Measurements from ENCODE around the gene SERPINA5.

The SERPINA5 gene

DNA sequence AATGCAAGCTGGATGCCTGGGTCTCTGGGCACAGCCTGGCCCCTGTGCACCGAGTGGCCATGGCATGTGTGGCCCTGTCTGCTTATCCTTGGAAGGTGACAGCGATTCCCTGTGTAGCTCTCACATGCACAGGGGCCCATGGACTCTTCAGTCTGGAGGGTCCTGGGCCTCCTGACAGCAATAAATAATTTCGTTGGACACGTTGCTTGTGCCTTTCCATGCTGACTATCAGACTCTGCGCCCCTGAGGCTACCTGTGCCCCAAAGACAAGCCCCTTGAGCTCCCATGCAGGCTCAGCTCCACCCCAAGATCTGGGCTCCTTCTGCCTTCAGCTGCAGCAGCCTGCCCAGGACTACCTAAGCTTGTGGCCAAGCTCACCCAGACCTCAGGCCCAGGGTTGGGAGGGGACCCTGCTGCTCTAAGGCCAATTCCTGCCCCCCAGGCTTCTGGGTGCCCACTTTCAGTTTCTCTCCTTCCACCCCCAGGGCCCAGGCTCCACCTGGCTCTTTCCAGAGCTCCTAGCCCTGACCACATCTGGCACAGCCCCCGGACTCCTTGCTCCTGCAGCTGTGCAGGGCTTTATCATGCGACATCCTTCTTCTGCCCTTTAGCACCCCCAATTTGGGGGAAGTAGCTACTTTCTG lies 42.8 kb downstream of the SERPINA5 start:
- TF ChIP-seq, protein P1, sequence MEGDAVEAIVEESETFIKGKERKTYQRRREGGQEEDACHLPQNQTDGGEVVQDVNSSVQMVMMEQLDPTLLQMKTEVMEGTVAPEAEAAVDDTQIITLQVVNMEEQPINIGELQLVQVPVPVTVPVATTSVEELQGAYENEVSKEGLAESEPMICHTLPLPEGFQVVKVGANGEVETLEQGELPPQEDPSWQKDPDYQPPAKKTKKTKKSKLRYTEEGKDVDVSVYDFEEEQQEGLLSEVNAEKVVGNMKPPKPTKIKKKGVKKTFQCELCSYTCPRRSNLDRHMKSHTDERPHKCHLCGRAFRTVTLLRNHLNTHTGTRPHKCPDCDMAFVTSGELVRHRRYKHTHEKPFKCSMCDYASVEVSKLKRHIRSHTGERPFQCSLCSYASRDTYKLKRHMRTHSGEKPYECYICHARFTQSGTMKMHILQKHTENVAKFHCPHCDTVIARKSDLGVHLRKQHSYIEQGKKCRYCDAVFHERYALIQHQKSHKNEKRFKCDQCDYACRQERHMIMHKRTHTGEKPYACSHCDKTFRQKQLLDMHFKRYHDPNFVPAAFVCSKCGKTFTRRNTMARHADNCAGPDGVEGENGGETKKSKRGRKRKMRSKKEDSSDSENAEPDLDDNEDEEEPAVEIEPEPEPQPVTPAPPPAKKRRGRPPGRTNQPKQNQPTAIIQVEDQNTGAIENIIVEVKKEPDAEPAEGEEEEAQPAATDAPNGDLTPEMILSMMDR (IDR thresholded peaks at IDR 0.05; ENCODE audit: insufficient read depth, missing control alignments), result no peak
- FAIRE-seq (no peak), DNase-seq (ENCODE audit: insufficient read length, low spot score) (no peak)

DNA sequence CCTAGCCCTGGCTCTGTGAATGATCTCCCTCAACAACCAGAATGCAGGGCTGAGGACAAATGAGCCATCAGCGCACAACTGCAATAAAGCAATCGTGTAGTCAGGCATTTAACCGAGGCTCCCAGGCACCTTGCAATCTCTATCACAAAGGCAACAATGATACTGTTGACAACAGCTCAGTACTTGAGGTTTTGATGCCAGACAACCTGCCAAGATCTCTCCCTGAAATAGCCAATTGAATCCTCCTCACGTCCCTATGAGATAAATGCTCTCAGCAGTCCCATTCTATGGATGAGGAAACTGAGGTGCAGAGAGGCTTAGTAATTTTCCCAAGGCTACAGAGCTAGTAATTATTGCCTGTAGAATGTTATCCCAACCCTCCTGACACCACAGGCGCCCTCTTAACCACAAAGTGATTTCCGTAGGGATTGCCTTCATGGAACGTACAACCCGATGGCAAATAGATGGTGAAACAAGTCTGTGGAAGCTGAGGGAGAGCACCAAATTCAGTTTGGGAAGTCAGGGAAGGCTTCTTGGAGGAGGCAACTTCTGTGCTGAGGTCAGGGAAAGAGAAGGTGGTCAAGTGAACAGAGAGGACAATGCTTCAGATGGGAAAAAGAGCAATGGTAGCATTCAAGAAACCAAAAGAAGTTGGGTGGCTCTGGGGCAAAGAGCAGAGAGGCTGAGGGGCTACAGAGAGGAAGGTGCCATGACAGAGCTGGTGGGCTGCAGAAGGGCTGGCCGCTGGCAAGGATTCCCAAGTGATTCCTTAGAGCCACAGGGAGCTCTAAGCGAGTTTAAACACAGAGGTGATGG lies 43.5 kb downstream of the SERPINA5 start:
- TF ChIP-seq, protein P1 (IDR thresholded peaks at IDR 0.05; ENCODE audit: insufficient read depth, missing control alignments), result no peak
- DNase-seq (ENCODE audit: insufficient read length, low spot score) (no peak), FAIRE-seq (no peak)

DNA sequence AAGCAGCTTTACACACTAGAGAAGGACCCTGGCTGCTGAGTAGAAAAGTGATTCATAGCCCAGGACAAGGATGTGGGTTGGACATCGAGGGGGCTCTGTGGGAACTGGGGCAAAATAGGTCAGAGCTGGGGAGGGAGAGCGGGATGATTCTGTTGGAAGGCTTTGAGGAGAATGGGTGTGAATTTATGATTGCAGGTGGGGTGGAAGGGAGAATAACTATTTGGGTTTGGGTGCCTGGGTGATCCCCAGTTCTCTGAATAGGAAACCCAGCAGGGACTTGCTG lies 44.1 kb downstream of the SERPINA5 start:
- FAIRE-seq (no peak), DNase-seq (ENCODE audit: insufficient read length, low spot score) (no peak)
- TF ChIP-seq, protein P1 (IDR thresholded peaks at IDR 0.05; ENCODE audit: insufficient read depth, missing control alignments), result no peak

DNA sequence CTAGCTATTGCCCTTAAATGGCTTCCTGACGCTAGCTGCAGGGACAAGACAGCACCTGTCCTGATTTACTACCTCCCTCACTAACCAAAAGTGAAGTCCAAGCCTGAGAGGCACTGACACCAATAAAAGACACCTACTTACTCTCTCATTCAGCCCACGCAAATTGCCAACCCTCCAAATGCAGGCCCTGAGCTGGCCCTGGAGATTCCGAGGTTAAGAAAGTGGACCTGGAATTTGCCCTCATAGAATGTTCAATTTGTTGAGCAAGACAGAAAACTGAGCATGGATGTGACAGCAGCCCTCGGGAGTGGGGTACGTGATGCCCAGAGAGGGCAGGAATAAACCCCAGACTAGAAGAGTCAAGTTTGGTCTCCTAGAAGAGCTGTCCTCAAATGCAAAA lies 47.4 kb downstream of the SERPINA5 start:
- TF ChIP-seq, protein P1 (IDR thresholded peaks at IDR 0.05; ENCODE audit: insufficient read depth, missing control alignments), result no peak
- DNase-seq (ENCODE audit: insufficient read length, low spot score) (no peak), FAIRE-seq (no peak)

DNA sequence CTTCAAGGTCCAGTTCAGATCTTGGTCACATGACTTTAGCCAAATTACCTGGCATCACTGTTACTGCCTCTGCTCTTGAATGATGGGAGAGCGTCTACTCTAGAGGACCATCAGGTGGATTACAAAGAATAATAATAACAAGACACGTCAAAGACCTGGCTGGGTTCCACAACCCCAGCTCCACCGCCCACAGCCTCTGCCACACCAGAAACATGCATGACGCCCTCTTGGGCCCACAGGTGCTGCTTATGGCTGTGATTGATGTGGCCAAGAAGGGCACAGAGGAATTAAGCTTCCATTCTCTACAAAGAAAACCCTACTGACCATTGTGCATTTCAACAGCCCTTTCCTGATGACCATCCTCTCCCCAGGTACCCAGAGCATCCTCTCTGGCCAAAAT lies 49.2 kb downstream of the SERPINA5 start:
- no peak for DNase-seq (ENCODE audit: insufficient read length, low spot score)
- FAIRE-seq, result no peak
- TF ChIP-seq, protein P1 (IDR thresholded peaks at IDR 0.05; ENCODE audit: insufficient read depth, missing control alignments), result no peak

DNA sequence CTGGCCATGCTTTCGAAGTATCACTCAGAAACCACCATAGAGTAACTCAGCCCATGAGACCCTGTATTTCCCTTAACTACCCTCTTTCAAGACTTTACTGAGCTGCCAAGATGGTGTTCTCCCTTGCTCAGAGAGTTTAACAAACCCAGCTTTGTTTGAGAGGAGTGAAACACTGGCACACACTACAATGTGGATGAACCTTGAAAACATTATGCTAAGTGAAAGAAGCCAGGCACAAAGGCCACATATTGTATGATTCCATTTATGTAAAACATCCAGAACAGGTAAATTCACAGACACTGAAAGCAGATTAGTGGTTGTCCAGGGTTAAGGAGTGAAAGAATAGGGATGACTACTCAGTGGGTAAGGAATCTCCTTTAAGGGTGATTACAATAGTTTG lies 49.8 kb downstream of the SERPINA5 start:
- no peak for DNase-seq (ENCODE audit: insufficient read length, low spot score)
- TF ChIP-seq, protein P1 (IDR thresholded peaks at IDR 0.05; ENCODE audit: insufficient read depth, missing control alignments), result no peak
- FAIRE-seq, result no peak

Measured in D721Med (cell line).